Left renal cortex interstitium (tissue), 4 donors: Measurements from ENCODE around the gene ZNF658. TPM values are rescaled to one million over a fixed set of nuclear protein-coding genes. Genes with fewer than 3 reads are reported as not detected.
"Not testable (repeated sequence)": the region's sequence is repeated elsewhere in the genome, so short reads cannot be mapped to it uniquely, and the experiment has no call there.

Source experiments
- DNase-seq, 4 donors: peaks; one replicate each; pipeline ENCODE4 v3.0.0-alpha.2; 2013; ENCODE audit warnings: low read depth in 4 of 4, low spot score in 2 of 4, missing footprints in 1 of 4
- polyA plus RNA-seq, 4 donors: library from polyadenylated mRNA; unstranded; fragments of 120-200 nt; gene quantifications; one replicate each; pipeline ENCODE4 v1.2.1, GENCODE V29; 2013; ENCODE audit not compliant: insufficient read length in 4 of 4

Gene ZNF658
- polyA plus RNA-seq = 10 to 100 TPM in 1 of 4 donors, 1 to 10 TPM in 3; 8.3 to 14.6 (median 9.4) TPM

DNA sequence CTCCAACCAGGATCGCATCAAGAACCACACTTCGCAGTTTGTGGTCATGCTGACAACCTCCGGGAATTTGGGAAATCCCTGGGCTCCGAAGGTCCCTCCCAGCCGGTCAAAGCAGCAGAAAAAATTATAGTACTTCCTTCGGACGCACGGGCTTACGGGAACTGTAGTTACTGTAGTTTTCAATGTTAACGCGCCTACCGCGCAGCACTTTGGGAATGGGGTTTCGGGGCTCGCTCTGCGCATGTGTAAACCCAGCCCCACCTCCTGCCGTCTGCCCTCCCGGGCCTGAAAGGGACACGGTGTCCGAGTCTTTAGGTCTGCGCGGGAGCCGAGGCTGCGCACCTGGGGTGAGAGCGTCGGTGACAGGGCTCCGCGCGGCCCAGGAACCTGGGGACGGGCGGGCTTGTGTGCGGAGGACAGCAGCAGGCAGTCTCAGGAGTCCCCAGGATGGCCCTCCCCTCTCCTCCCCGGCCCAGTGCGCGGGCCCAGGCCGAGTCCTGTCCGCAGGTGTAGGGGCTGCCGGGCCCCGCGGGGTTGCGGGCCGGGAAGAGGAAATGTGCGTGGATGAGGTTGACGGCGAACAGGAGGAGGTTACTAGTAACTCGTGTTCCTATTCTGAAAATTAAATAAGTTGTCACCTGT lies at the start of gene ZNF658:
ZNF658 (plus strand) TSS at position 236 of the 642 bp plus-strand sequence. CDS start 2,837 bp downstream, outside the sequence.
- peak; percentile 34 to 77 (median 66) for DNase-seq

DNA sequence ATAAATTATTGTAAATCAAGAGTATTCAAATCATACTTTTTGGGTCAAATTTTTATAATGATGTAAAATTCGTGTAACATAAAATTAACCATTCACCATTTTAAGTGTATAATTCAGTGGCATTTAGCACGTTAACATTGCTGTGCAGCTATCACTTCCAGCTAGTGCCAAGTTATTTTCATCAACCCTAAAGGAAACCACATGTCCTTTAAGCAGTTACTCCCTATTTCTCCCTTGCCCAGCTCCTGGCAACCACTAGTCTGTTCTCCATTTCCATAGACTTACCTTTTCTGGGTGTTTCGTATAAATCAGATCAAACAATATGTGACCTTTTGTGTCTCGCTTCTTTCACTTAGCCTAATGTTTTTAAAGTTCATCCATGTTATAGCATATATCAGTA lies 38.8 kb upstream of the ZNF658 start:
- DNase-seq = not testable (repeated sequence)

DNA sequence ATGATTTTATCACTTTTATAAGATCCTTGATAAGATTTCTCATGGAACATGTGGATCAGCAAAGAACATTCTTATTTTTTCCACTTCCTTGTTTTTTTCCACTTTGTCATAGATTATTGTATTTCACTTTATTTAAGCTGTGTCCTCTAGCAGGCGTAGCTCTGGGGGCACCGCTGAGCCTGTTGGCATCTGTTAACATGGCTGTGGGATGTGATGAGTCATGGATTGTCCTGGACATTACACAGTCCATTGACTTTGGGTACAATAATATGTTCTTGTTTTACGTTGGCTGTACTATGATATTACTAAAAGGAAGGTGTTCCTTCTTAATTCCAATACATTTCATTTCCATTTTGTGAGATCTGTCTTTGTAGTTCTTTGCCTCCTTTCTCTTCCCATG lies 31.9 kb upstream of the ZNF658 start:
- DNase-seq = not testable (repeated sequence)

DNA sequence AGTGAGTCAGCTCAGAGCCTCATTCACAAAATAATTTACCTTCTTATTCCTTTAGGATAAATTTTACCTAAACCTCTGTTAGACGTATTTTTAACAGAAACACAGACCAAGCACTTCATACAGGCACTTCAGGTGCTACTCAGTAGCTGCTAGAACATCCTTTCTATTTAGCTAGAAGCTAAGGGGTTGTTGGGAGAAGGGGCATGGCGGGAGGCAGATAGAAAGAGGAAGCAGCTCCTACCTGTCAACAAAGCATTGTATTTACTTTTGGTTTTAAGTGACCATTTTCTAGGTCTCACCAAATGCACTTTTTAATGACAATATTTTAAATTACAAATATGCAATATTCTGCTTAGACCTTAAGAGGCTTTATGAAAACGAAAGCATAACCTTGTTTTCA lies 19.9 kb upstream of the ZNF658 start:
- not testable (repeated sequence) for DNase-seq

DNA sequence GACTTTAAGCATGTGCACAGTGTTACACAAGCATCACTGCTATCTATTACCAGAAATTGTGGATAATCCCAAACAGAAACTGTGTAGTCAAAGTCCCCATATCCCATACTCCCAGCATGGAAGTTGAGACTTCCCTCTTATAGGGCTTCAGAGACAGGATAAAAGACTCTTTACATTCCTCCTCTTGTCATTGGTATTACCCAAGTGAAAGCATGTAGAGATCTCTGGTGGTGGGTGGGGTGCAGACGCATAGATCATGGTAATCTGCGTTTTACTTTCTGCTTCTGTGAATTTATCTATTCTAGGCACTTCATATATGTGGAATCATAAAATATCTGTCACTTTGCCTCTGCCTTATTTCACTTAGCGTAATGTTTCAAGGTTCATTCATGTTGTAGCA lies 18.7 kb upstream of the ZNF658 start:
- not testable (repeated sequence) for DNase-seq

DNA sequence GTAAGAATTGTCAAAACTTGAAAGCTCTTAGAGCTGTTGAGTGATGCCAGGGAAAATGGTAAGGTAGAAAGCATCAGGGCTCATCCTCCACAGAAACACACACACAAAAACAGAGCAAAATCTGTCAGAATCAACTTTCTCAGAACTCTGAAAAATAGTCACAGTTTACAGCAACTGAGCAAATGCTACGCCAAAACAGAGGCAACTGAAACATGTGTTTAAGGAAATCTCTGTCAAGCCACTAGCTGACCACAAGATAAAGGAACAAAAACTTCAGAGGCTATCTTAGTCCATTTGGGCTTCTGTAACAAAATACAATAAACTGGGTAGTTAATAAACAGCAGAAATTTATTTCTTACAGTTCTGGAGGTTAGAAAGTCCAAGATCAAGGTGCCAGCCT lies 10.2 kb upstream of the ZNF658 start:
- not testable (repeated sequence) for DNase-seq

DNA sequence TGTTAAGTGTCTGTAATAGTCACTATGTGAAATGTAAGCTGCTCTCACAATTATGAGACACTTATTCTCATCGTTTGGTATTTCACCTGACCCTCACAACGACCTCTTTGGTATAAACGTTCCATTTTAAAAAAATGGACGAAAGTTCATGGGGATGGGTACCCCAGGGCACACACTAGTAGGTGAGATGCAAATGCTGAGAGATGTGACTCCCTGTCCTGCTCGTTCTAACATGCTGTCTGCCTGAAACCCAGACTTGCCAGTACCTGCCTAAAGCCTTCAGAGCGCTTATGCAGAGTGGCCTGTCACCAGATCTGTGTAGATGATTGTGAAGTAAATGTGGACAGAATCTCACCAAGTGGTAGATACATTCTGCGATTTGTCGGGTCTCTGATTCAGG lies 616 bp downstream of the ZNF658 start:
- peak in 1 of 4 donors; percentile 2 for DNase-seq

DNA sequence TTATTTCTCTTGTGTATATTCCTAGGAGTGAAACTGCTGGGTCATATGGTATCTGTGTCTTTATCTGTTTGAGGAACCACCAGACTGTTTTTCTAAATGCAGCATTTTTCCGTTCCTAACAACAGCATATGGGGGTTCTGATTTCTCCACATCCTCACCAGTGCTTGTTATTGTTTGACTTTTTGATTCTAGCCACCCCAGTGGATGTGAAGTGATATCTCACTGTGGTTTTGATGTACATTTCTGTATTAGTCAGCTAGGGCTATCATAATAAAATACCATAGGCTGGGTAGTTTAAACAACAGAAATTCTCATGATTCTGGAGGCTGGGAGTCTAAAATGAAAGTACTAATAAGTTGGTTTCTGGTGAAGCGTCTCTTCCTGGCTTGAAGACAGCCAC lies 9.0 kb downstream of the ZNF658 start:
- not testable (repeated sequence) for DNase-seq

DNA sequence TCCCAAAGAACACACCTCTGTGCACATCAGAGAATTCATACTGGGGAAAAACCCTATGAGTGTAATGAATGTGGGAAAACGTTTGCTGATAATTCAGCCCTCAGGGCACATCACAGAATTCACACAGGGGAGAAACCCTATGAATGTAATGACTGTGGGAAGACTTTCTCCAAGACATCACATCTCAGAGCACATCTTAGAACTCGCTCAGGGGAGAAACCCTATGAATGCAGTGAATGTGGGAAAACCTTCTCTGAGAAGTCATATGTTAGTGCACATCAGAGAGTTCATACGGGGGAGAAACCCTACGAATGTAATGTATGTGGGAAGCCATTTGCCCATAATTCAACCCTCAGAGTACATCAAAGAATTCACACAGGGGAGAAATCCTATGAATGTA lies 19.5 kb downstream of the ZNF658 start:
- not testable (repeated sequence) for DNase-seq

DNA sequence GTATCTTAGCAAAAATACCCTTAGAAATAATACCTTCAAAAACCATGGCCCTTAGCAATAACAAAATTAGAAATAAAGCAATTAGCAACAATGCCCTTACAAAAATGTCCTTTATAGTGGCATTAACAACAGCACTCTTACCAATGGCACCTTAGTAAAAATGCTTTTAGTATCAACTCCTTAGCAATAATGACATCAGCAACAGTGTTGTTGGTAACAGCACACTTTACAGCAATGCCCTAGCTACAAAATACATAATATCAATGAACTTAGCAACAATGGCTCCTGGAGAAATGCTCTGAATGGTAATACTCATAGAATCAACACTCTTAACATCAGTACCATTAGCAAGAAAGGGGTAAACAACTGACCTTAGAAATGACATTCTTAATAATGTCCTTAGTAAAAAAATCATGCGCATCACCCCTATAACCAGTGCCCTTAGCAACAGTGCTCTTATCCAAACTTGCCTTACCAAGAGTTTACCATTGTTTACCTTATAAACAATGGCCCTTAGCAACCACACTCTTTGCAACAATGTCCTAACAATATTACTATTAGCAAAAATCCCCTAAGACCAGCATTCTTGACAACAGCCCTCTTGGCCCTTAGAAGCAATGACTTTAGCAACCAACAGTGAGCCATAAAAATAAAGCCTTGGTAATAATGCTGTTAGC lies 35.8 kb downstream of the ZNF658 start:
- DNase-seq = not testable (repeated sequence)

DNA sequence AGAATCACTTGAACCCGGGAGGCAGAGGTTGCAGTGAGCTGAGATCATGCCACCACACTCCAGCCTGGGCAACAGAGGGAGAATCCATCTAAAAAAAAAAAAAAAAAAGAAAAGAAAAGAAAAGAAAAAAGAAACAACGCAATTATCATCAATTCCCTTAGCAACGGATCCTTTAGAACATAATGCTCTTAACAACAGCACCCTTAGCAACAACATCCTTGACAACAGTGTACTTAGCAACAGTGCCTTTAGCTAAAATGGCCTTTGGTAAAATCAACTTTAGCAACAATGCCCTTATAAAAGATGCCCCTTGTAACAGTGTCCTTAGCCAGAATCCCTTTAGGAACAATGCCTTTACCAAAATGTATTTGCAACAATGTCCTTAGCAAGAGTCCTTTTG lies 37.1 kb downstream of the ZNF658 start:
- not testable (repeated sequence) for DNase-seq

DNA sequence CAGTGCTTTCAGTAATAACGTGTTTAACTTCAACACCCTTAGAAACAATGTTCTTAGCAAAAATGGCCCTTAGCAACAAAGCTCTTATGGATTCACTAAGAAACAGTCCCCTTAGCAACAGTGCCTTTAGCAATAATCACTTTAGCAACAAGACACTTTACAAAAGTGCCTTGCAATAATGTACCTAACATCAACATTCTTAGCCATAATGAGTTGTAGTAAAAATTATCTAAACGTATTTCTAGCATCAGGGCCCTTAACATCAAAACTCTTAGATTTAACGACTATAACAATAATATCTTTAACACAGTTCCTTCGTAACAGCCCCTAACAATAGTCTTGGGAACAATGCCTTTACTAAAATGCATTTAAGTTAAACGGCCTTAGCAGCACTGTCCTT lies 37.8 kb downstream of the ZNF658 start:
- not testable (repeated sequence) for DNase-seq

DNA sequence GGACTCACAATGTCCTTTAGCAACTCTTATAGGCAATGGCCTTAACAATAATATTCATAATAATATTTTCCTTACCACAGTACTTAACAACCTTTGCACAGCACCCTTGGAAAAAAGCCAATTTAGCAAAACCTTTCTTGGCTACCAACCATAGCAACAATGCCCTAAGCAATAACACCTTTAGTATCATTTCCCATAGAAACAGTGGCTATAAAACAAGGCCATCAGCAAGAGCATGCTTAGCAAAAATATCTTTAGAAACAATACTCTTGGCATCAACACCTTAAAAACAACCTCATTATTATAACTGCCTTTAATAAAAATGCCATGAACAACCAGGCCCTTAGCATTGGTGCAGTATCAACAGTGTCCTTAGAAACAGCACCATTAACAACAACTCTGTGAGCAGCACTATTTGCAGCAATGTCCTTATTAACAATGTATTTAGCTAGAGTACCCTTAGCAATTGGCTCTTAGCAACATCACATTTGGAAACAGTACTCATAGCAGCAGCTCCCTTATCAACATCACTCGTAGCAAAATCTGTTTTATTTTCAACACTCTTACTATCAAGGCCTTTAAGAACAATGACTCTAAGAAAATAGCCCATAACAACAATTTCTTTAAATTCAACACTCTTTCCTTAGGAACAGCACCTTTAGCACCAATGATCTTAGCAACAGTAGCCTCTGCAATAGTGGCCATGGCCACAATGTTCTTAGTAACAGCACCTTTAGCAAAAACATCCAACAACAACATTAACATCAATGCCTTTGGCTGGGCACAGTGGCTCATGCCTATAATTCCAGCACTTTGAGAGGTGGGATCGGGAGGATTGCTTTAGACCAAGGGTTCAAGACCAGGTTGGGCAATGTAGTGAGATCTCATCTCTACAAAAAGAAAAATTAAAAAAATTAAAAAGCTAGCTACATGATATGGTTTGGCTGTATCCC lies 39.6 kb downstream of the ZNF658 start:
- DNase-seq = not testable (repeated sequence)

DNA sequence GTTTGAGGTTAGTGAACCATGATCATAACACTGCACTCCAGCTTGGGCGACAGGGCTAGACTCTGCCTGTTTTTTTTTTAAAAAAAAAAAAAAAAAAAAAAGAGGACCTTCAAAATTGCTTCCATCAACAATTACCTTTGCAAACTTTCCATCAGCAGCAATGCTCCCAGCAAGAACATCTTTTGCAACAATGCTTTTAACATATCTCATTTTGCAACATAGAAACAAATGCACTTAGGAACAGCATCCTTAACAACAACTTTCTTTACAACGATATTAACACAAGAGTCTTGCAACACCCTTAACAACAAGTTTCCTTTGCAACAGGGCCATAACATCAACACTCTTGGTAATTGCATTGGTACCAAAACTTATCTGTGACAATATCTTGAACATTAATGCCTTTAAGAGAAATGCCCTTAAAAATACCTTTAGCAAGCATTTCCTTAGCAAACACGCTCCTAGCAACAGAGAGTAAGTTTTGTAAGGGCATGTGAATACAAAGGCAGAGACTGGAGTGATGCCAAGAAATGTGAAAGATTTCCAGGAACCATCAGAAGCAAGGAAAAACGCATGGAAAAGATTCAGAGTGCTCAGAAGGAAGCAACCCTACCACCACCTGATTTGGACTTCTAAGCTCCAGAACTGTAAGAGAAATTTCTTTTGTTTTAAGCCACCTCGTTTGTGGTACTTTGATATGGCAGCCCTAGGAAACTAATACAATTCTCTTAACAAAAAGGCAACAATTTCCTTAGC lies 42.1 kb downstream of the ZNF658 start:
- DNase-seq = not testable (repeated sequence)

DNA sequence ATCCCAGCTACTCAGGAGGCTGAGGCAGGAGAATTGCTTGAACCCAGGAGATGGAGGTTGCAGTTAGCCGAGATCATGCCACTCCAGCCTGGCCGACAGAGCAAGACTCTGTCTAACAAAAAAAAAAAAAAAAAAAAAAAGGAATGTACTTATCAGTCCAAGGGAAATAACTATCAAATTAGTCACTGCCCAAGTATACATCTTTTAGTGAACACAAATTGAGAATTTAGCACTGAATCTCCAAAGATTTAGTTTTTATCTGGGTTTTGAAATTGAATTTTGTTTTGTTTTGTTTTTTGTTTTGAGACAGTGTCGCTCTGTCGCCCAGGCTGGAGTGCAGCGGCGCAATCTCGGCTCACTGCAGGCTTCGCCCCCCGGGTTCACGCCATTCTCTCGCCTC lies 52.1 kb downstream of the ZNF658 start:
- DNase-seq = not testable (repeated sequence)

Other genes starting within 250 kb of the ZNF658 start
- not detected for gene SPATA31A3, start 91.8 kb downstream of the ZNF658 start, polyA plus RNA-seq